CD4-positive, alpha-beta T cell (primary cell): ENCODE results near the gene RYR3. TPM values are rescaled to one million over a fixed set of nuclear protein-coding genes. Genes with fewer than 3 reads are reported as not detected.

ENCODE experiments used
- ATAC-seq: fragments of 200-7000 bp; cut with Tn5 transposase; one replicate; pipeline ENCODE4 v1.10.0; 2022; ENCODE audit warnings: mild to moderate bottlenecking; ENCODE audit not compliant: poor library complexity
- CTCF ChIA-PET: fragments of 350-600 bp; sonication (Branson Sonifier 250); formaldehyde crosslinking; loops from one replicate; lab custom pipeline; 2021; ENCODE audit warnings: antibody characterized with exemption, inconsistent platforms; lab: Charles Lee
- POLR2A ChIA-PET: fragments of 350-600 bp; sonication (Branson Sonifier 250); formaldehyde crosslinking; loops from one replicate; lab custom pipeline; 2021; ENCODE audit warnings: antibody characterized with exemption, inconsistent platforms; lab: Charles Lee
- DNase-seq, 14 experiments: peaks; one replicate each; pipeline ENCODE4 v3.0.0-alpha.2; 2013 to 2020; ENCODE audit warnings: mixed read lengths in 2 of 14
- H3K27ac ChIP-seq, 2 donors: one replicate each; pipeline versions ENCODE4 v1.5.1 to v1.7.0; 2013; ENCODE audit warnings: low read length in 2 of 2, low read depth in 1 of 2, mild to moderate bottlenecking in 1 of 2
- H3K27me3 ChIP-seq, 2 experiments: 1 replicate in 1 of 2; 2 replicates in 1 of 2; pipeline versions ENCODE4 v1.6.1 to v1.7.0; 2013; ENCODE audit warnings: low read length in 2 of 2, control low read depth in 1 of 2, mild to moderate bottlenecking in 1 of 2, moderate library complexity in 1 of 2; ENCODE audit not compliant: insufficient read depth in 2 of 2, control insufficient read depth in 1 of 2
- H3K36me3 ChIP-seq: one replicate; pipeline ENCODE4 v1.6.1; 2013; ENCODE audit warnings: low read length, control low read depth; ENCODE audit not compliant: insufficient read depth
- H3K4me1 ChIP-seq: one replicate; pipeline ENCODE4 v1.6.1; 2013; ENCODE audit warnings: low read length, control low read depth; ENCODE audit not compliant: insufficient read depth
- H3K4me3 ChIP-seq: one replicate; pipeline ENCODE4 v1.5.1; 2013; ENCODE audit warnings: mild to moderate bottlenecking, low read length, moderate library complexity
- H3K9me3 ChIP-seq, 2 experiments: 1 replicate in 1 of 2; 2 replicates in 1 of 2; pipeline versions ENCODE4 v1.6.1 to v1.7.0; 2013; ENCODE audit warnings: low read length in 2 of 2, mild to moderate bottlenecking in 2 of 2, control low read depth in 1 of 2, moderate library complexity in 1 of 2; ENCODE audit not compliant: control insufficient read depth in 1 of 2, insufficient read depth in 1 of 2
- H3K27ac Mint-ChIP-seq: one replicate; pipeline ENCODE4 v1.8.0; 2020; ENCODE audit warnings: mixed read lengths
- H3K27me3 Mint-ChIP-seq: one replicate; pipeline ENCODE4 v1.8.0; 2021; ENCODE audit warnings: mixed read lengths
- H3K36me3 Mint-ChIP-seq: one replicate; pipeline ENCODE4 v1.8.0; 2021; ENCODE audit warnings: low read depth, mixed read lengths
- H3K4me1 Mint-ChIP-seq: one replicate; pipeline ENCODE4 v1.8.0; 2021; ENCODE audit warnings: low read depth, mixed read lengths
- H3K4me3 Mint-ChIP-seq: one replicate; pipeline ENCODE4 v1.8.0; 2020; ENCODE audit warnings: mild to moderate bottlenecking, mixed read lengths
- H3K9me3 Mint-ChIP-seq: one replicate; pipeline ENCODE4 v1.8.0; 2020; ENCODE audit warnings: mixed read lengths
- intact Hi-C, 2 experiments: fragments of 100-400 bp; cut with DNase I in 1 of 2; cut with micrococcal nuclease in 1 of 2; formaldehyde crosslinking; loops; one replicate each; pipeline versions ENCODE4 v1.15.1 to v1.9.0; 2023 to 2025; cut with DNase I, micrococcal nuclease
- total RNA-seq, 174 experiments: library from RNA in 2 of 174; stranded (reverse) in 2 of 174; gene quantifications; one replicate each; pipeline ENCODE4 v1.2.3 and lab custom pipeline; 2021 to 2026
- TF ChIP-seq, protein P1 (sequence below): fragments of 200-600 bp; IDR thresholded peaks from one replicate; pipeline ENCODE4 v1.8.0; 2022; ENCODE audit warnings: antibody characterized with exemption, mild to moderate bottlenecking

RYR3 gene
- total RNA-seq, 2 experiments from 2014 or later = not detected

GRCh38 chr15:33515121-33515520 lies 204.4 kb downstream of the RYR3 start:
- Mint-ChIP-seq H3K4me1 (no peaks in the 10 kb centered on the region), H3K4me3 (no peak overlapping the region), H3K27me3 (peaks cover 32% of the 10 kb centered on the region), H3K36me3 (no peaks in the 10 kb centered on the region), H3K27ac (no peak overlapping the region), H3K9me3 (no peaks in the 10 kb centered on the region)
- no peak for DNase-seq
- Histone ChIP-seq H3K9me3 (no peaks in the 10 kb centered on the region), H3K4me3 (no peak overlapping the region), H3K27me3 (peaks cover 0 to 3% of the 10 kb centered on the region in 2 experiments), H3K36me3 (no peaks in the 10 kb centered on the region), H3K4me1 (no peaks in the 10 kb centered on the region), H3K27ac (no peak overlapping the region)
- intact Hi-C loops = no loop called here
- ChIA-PET POLR2A (no interaction called here), CTCF (interaction anchor here (0.6 to 0.7 kb wide), 2 partner anchors 14 to 183 kb away, joined by 3 to 4 read pairs; no protein-coding TSS in a partner anchor)
- no peak for ATAC-seq
- TF ChIP-seq, protein P1, sequence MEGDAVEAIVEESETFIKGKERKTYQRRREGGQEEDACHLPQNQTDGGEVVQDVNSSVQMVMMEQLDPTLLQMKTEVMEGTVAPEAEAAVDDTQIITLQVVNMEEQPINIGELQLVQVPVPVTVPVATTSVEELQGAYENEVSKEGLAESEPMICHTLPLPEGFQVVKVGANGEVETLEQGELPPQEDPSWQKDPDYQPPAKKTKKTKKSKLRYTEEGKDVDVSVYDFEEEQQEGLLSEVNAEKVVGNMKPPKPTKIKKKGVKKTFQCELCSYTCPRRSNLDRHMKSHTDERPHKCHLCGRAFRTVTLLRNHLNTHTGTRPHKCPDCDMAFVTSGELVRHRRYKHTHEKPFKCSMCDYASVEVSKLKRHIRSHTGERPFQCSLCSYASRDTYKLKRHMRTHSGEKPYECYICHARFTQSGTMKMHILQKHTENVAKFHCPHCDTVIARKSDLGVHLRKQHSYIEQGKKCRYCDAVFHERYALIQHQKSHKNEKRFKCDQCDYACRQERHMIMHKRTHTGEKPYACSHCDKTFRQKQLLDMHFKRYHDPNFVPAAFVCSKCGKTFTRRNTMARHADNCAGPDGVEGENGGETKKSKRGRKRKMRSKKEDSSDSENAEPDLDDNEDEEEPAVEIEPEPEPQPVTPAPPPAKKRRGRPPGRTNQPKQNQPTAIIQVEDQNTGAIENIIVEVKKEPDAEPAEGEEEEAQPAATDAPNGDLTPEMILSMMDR = no peak

DNA sequence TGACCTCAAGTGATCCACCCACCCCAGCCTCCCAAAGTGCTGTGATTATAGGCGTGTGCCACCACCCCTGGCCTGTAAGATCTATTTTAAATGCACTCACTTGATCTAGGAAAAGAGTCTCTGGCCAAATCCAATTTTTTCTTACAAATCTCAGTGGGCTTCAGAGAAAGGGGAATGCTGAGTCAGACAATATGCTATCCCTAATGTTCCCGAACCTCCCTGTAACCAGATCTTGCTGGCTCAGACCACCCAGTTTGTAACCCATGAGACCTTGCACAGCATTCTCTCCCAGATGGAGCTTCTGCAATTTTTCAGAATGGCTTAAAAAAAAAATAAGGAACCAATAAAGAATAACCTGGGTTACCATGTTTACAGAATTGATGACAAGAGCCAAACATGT lies 205.8 kb downstream of the RYR3 start:
- TF ChIP-seq, protein P1 = no peak
- peaks cover 39% of the 10 kb centered on the region for H3K27me3 Mint-ChIP-seq

GRCh38 chr15:33517944-33518343 lies 207.2 kb downstream of the RYR3 start:
- POLR2A ChIA-PET = no interaction called here
- Mint-ChIP-seq H3K36me3 (no peaks in the 10 kb centered on the region), H3K4me3 (no peak overlapping the region), H3K27me3 (peaks cover 34% of the 10 kb centered on the region), H3K27ac (no peak overlapping the region), H3K4me1 (no peaks in the 10 kb centered on the region), H3K9me3 (no peaks in the 10 kb centered on the region)
- Histone ChIP-seq H3K9me3 (peaks cover 0 to 6% of the 10 kb centered on the region in 2 experiments), H3K4me3 (no peak overlapping the region), H3K27ac (no peak overlapping the region), H3K27me3 (no peaks in the 10 kb centered on the region), H3K4me1 (no peaks in the 10 kb centered on the region), H3K36me3 (no peaks in the 10 kb centered on the region)
- DNase-seq (no peak), ATAC-seq (no peak)
- intact Hi-C loops = no loop called here
- TF ChIP-seq, protein P1 = no peak
- CTCF ChIA-PET = no interaction called here

More for the DNA sequence above, 205.8 kb downstream of the RYR3 start:
- Histone ChIP-seq H3K4me3 (no peak overlapping the region), H3K27me3 (no peaks in the 10 kb centered on the region), H3K27ac (no peak overlapping the region), H3K4me1 (no peaks in the 10 kb centered on the region), H3K9me3 (no peaks in the 10 kb centered on the region), H3K36me3 (no peaks in the 10 kb centered on the region)
- ATAC-seq = no peak
- POLR2A ChIA-PET = no interaction called here
- no peaks in the 10 kb centered on the region for H3K36me3 Mint-ChIP-seq
- H3K4me1 Mint-ChIP-seq = no peaks in the 10 kb centered on the region
- no peak for DNase-seq
- CTCF ChIA-PET = no interaction called here
- no peak overlapping the region for H3K27ac Mint-ChIP-seq
- H3K4me3 Mint-ChIP-seq = no peak overlapping the region
- intact Hi-C loops = no loop called here
- H3K9me3 Mint-ChIP-seq = no peaks in the 10 kb centered on the region
